ENCODE data around the gene SAMD9L.

GRCh38 chr7:93171606-93172226, 23.5 kb upstream of the SAMD9L start:
- TF ChIP-seq CTCF (IDR thresholded peaks at IDR 0.05; ENCODE audit: poor library complexity) (no peak), EZH2 (IDR thresholded peaks at IDR 0.05; ENCODE audit: borderline replicate concordance) (no peak), EZH2phosphoT487 (IDR thresholded peaks at IDR 0.05; ENCODE audit: low read depth, severe bottlenecking, unreplicated experiment) (no peak)

Data from hepatocyte (in vitro differentiated cells).